GM21737 (cell line): ENCODE measurements around the gene RBM14.
"Not testable (repeated sequence)": the region's sequence is repeated elsewhere in the genome, so short reads cannot be mapped to it uniquely, and the experiment has no call there.

ENCODE experiments used
- ATAC-seq: cut with Tn5 transposase; IDR thresholded peaks from one replicate; pipeline ENCODE4 v1.9.1; 2021; ENCODE audit warnings: mild to moderate bottlenecking, moderate library complexity; ENCODE audit not compliant: unreplicated experiment

Gene RBM14, protein sequence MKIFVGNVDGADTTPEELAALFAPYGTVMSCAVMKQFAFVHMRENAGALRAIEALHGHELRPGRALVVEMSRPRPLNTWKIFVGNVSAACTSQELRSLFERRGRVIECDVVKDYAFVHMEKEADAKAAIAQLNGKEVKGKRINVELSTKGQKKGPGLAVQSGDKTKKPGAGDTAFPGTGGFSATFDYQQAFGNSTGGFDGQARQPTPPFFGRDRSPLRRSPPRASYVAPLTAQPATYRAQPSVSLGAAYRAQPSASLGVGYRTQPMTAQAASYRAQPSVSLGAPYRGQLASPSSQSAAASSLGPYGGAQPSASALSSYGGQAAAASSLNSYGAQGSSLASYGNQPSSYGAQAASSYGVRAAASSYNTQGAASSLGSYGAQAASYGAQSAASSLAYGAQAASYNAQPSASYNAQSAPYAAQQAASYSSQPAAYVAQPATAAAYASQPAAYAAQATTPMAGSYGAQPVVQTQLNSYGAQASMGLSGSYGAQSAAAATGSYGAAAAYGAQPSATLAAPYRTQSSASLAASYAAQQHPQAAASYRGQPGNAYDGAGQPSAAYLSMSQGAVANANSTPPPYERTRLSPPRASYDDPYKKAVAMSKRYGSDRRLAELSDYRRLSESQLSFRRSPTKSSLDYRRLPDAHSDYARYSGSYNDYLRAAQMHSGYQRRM

DNA sequence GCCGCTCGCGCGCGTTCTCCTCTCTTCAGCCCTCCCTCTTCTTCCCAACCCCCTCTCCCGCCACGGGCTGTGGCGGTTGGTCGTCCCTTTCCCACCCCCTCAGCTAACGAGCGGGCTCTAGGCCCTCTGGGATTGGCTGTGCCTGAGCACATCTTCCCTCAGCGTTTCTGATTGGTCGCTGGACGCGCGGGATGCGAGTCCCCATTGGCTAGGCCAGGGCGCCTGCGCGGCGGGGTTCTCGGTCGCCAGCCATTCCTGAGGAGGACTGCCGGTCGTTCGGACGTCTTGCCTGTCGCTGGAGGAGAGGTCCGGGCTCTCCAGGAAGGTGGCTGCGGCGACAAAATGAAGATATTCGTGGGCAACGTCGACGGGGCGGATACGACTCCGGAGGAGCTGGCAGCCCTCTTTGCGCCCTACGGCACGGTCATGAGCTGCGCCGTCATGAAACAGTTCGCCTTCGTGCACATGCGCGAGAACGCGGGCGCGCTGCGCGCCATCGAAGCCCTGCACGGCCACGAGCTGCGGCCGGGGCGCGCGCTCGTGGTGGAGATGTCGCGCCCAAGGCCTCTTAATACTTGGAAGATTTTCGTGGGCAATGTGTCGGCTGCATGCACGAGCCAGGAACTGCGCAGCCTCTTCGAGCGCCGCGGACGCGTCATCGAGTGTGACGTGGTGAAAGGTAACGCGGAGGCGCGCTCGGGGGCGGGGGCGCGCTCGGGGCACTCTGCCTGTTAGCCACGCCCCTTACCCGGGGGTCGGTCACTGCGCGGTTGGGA is at the start of gene RBM14:
TSS of gene RBM14 (plus strand) at position 252 of the 776 bp plus-strand sequence. CDS start at position 343, 91 bp downstream.
- peak; percentile 80 for ATAC-seq

DNA sequence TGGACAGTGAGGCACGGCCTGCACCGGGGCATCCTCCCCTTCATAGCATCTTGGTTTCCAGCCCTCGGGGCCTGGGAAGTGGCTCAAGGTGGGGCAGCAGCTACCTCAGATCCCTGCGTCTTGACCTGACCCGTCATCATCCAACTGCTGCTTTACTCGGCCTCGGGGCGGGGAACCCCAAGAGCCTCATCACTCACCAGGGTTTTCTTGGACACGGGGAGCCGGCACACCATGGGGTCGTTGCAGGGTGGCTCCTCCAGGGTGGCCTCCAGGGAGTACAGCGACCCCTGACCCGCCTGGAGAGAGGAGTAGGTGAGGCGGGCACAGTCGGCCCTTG is 48.7 kb upstream of the RBM14 start:
- ATAC-seq = no peak

GRCh38 chr11:66568124-66568916 is 48.1 kb upstream of the RBM14 start, which contains the start of gene CTSF:
Gene CTSF (minus strand): TSS chr11:66568606. CDS start chr11:66568486, 120 bp downstream.
- no peak for ATAC-seq

DNA sequence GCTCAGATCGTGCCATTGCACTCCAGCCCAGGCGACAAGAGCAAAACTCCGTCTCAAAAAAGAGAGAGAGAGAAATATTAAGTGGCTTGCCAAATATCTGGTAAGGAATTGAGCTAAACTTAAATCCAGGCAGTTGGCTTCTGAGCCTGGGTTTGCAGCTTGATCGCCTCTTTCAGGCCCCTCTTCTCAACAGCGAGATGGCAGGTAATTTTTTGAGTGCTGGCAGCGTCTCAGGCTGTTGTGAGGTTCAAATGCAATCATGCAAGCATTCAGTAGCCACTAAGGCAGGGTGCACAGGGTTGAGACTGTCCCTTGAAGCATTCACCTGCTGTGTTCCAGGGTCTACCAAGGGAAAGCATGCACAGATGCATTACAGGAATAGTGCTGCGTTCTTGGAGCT is 47.4 kb upstream of the RBM14 start:
- ATAC-seq = no peak

DNA sequence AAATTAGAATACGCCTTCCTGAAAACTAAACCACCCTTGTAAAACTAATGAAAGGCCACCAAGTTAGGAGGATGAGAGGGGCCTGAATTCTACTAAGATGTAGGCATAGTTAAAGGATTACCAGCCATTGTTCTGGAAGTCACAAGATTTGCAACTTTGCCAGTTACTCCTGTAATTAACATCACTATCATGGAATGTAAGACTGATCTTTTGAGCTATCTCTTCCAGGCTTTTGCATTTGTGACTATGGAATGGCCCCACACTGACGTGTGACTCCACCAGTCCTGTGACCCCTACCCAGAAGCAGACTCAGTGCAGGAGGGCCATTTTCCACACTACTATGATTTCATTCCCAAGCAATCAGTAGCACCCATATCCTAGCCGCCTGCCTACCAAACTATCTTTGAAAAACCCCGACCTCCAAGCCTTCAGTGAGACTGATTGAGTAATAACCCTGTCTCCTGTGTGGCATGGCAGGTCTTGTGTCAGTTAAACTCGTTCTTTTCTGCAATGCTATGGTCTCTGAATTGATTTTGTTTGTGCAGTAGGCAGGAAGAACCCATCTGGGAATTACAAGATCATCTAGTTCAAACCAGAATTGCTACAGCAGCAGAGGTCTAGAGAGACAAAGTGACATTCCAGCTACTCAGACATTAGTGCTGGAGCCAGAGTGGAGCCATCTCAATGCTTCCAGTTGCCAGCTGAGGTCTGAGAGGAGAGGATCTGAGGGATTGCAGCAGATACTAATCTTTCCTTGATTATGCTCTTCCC is 46.2 kb upstream of the RBM14 start:
- no peak for ATAC-seq

GRCh38 chr11:66570850-66571180 is 45.6 kb upstream of the RBM14 start:
- no peak for ATAC-seq

- ATAC-seq = no peak
Observed at GRCh38 chr11:66579017-66579606, 37.3 kb upstream of the RBM14 start.

DNA sequence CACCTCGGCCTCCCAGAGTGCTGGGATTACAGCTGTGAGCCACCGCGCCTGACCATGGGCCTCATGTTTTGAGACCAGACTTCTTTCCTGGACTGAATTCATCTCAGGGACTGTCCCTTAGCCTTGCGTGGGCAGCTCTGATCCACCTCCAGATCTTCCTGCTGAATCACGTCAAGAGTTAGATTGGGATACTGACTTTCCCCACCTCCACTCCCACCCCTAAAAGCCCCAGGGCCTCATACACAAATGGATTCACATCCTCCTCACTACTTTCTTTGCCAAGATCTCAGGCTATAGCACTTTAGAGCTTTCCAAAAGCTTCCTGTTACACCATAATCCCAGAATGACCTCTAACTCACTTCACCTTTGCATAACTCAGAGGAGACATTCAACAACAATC is 35.6 kb upstream of the RBM14 start:
- no peak for ATAC-seq

DNA sequence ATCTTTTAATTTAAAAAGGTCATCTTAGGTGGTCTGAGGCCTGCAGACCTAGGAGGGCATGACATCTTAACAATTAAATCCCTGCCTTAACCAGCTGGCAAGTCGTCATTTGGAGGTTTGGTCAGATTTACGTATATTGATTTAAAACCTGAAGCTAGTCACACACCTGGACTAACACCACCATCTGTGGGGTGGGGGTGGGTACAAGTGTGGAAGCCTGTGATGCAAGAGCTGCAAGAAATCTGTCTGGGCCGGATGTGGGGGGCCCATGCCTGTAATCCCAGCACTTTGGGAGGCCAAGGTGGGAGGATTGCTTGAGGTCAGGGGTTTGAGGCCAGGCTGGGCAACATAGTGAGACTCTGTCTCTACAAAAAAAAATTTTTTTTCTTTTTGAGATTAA is 35.2 kb upstream of the RBM14 start:
- ATAC-seq = no peak

DNA sequence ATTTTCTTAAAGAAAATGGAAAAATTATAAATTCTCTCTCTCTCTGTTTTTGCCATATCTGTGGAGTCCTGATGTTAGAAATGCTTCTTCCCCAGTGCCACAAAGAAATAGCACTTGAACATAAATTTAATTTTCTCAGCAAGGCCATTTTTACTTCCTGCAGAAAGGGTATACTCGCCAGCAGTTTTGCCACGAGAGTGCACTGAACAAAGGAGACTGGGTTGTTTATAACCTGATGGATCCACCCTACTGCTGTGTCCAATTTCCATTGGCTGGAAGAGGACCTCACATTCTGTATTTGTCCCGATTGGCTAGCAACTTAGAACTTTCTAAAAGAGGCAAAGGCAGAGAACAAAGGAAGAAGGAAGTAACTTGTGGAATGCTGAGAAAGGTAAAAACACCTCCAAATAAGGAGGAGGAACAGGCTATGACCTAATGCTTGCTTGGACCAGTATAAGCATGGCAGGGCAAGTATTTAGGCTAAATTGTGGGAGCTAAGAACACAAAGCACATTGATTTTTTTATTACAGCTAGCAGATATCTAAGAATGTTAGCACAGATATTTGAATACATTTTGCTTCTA is 33.8 kb upstream of the RBM14 start:
- ATAC-seq = not testable (repeated sequence)

- ATAC-seq = not testable (repeated sequence)
Observed at GRCh38 chr11:66585447-66585846, 31.0 kb upstream of the RBM14 start.

DNA sequence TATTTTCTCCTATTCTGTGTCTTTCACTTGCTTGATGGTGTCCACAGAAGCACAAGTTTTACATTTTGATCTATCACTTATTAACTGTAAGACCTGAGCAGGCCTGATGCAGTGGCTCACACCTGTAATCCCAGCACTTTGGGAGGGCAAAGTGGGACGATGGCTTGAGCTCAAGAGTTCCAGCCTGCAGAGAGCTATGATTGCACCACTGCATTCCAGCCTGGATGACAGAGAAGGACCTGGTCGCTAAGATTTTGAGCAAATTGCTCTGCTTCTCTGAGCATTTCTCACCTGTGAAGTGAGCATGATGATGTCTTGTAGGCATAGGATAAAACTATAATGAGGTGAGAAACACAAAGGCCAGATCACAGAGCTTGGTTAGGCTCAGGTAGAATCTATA is 30.3 kb upstream of the RBM14 start:
- no peak for ATAC-seq

DNA sequence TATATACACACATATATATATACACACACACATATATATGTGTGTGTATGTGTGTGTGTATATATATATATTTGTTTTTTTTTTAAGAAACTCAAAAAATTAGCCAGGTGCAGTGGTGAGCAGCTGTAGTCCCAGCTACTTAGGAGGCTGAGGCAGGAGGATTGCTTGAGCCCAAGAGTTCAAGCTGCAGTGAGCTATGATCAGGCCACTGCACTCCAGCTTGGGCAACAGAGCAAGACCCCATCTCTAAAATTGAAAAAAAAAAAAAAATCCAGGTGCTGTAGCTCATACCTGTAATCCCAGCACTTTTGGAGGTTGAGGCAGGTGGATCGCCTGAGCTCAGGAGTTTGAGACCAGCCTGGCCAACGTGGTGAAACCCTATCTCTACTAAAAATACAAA is 27.1 kb upstream of the RBM14 start:
- ATAC-seq = not testable (repeated sequence)

GRCh38 chr11:66589996-66590675 is 26.3 kb upstream of the RBM14 start:
- no peak for ATAC-seq

GRCh38 chr11:66591175-66591574 is 25.3 kb upstream of the RBM14 start:
- ATAC-seq = no peak

DNA sequence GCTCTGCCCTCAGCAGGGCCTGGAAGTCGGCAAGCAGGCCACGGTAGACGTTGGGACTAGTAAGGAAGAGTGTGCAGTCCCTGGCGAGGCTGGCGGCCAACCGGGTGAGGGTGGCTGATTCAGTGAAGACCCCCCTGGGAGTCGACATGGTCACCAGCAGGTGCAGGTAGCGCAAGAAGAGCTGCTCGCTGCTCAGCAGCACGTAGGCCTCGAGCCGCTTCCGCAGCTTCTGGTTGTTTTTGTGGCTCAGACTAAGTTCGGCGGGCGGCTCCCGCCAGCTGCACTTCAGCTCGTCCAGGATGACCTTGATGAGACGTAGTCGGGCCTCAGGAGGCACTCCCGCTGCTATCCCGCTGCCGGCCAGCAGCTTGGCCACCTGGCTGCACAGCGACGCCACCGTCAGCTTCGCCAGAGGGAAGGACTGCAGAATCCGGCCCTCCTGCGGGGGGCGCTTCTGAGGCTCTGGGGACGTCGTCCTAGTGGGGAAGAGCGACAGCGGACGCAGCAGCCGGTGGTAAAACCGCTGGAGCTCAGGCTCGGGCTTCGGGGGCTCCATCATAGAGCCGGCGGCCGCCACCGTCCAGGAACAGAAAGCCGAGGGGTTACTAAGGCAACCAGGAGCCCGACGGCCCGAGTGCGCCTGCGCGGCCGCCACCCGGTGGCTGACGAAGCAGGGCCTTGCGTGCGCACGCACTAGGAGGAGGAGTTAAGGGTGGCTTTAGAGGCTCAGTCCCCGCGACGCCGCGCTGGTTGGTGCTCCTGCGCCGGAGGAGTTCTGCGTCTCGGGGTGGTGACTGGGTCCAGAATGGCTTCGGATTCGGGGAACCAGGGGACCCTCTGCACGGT is 23.8 kb upstream of the RBM14 start, which contains the start of the genes CCDC87 and CCS:
TSS of gene CCDC87 (minus strand) at position 607 of the 846 bp plus-strand sequence. CDS start at position 559, 48 bp downstream.
TSS of gene CCS (plus strand) at position 729 of the 846 bp plus-strand sequence. CDS start at position 806, 77 bp downstream.
- ATAC-seq = peak; percentile 84

- ATAC-seq = no peak
Observed at GRCh38 chr11:66593303-66593635, 23.2 kb upstream of the RBM14 start.

GRCh38 chr11:66593650-66594049 is 22.8 kb upstream of the RBM14 start:
- no peak for ATAC-seq
